OCI-LY1 (cell line): ENCODE results near the gene TP53.

Experiments used
- EZH2 ChIP-seq: fragments of 200-600 bp; sonication (generic), shearing (Covaris generic); IDR thresholded peaks from 2 replicates; pipeline ENCODE4 v1.8.0; 2017; ENCODE audit warnings: borderline replicate concordance, mixed run types, mild to moderate bottlenecking, antibody characterized with exemption, low read length, moderate library complexity, mixed read lengths
- TF ChIP-seq, protein P1 (sequence below): fragments of 200-600 bp; sonication (generic), shearing (Covaris generic); IDR thresholded peaks from 2 replicates; pipeline ENCODE4 v1.5.1; 2017; ENCODE audit warnings: mild to moderate bottlenecking, antibody characterized with exemption, low read length, moderate library complexity, mixed read lengths

- TF ChIP-seq, protein P1, sequence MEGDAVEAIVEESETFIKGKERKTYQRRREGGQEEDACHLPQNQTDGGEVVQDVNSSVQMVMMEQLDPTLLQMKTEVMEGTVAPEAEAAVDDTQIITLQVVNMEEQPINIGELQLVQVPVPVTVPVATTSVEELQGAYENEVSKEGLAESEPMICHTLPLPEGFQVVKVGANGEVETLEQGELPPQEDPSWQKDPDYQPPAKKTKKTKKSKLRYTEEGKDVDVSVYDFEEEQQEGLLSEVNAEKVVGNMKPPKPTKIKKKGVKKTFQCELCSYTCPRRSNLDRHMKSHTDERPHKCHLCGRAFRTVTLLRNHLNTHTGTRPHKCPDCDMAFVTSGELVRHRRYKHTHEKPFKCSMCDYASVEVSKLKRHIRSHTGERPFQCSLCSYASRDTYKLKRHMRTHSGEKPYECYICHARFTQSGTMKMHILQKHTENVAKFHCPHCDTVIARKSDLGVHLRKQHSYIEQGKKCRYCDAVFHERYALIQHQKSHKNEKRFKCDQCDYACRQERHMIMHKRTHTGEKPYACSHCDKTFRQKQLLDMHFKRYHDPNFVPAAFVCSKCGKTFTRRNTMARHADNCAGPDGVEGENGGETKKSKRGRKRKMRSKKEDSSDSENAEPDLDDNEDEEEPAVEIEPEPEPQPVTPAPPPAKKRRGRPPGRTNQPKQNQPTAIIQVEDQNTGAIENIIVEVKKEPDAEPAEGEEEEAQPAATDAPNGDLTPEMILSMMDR = no peak
- TF ChIP-seq EZH2 = no peak
Measured at GRCh38 chr17:7717756-7718350, 30.6 kb upstream of the TP53 start.
